Measurements from ENCODE around the gene GSTA2.
"Not testable (repeated sequence)": the region's sequence is repeated elsewhere in the genome, so short reads cannot be mapped to it uniquely, and the experiment has no call there.

Gene GSTA2

DNA sequence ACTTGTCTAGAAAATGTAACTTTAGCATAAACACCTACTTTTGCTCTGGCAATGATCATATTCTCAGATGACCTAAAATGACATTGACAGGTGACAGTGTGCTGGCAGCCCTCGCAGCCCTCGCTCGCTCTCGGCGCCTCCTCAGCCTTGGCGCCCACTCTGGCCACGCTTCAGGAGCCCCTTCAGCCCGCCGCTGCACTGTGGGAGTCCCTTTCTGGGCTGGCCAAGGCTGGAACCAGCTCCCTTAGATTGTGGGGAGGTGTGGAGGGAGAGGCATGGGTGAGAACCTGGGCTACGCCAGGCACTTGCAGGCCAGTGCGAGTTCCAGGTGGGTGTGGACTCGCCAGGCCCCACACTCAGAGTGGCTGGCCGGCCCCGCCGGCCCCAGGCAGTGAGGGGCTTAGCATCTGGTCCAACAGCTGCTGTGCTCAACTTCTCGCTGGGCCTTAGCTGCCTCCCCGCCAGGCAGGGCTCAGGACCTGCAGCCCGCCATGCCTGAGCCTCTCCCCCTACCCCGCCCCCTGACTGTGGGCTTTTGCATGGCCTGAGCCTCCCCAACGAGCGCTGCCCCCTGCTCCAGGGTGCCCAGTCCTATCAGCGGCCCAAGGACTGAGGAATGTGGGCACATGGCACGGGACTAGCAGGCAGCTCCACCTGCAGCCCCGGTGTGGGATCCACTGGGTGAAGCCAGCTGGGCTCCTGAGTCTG lies 23.1 kb upstream of the GSTA2 start:
- DNase-seq (ENCODE audit: insufficient read length, low spot score) (no peak), FAIRE-seq (no peak)
- TF ChIP-seq POLR2AphosphoS5 (IDR thresholded peaks at IDR 0.05; ENCODE audit: low read depth, low read length), result no peak

- FAIRE-seq; DNase-seq (ENCODE audit: insufficient read length, low spot score): not testable (repeated sequence)
Observed at GRCh38 chr6:52782696-52783274, 19.5 kb upstream of the GSTA2 start.

DNA sequence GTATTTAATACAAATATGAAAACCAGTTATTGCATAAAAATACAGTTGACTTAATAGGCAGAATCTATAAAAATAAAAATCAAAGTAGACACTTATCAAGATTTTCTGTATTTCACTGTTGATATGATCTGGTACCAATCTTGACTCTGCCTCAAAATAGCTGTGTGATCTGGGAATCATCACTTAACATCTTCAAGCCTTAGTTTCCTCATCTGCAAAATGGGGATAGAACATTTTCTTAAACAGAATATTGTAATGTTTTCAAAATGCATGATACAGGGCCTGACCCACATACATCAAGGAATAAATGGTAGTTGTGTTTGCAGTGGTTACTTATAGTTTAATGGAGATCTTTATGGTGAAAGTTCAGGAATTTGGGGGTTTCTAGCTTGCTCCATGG lies 18.9 kb upstream of the GSTA2 start:
- FAIRE-seq; DNase-seq (ENCODE audit: insufficient read length, low spot score): not testable (repeated sequence)

- no peak for DNase-seq (ENCODE audit: insufficient read length, low spot score)
- TF ChIP-seq SPI1 (IDR thresholded peaks at IDR 0.05; ENCODE audit: low read depth, low read length), result no peak
- TF ChIP-seq PAX5 (IDR thresholded peaks at IDR 0.05; ENCODE audit: insufficient read depth, low read length, severe bottlenecking), result no peak
- TF ChIP-seq POU2F2 (IDR thresholded peaks at IDR 0.05; ENCODE audit: low read depth, low read length), result no peak
- TF ChIP-seq POLR2AphosphoS5 (IDR thresholded peaks at IDR 0.05; ENCODE audit: low read depth, low read length), result no peak
- no peak for TF ChIP-seq TAF1 (IDR thresholded peaks at IDR 0.05; ENCODE audit: low read depth, low read length)
- no peak for FAIRE-seq
Observed at GRCh38 chr6:52779237-52779636, 16.0 kb upstream of the GSTA2 start.

GRCh38 chr6:52776711-52777351 lies 13.6 kb upstream of the GSTA2 start:
- DNase-seq (ENCODE audit: insufficient read length, low spot score); FAIRE-seq: not testable (repeated sequence)

GRCh38 chr6:52769399-52769798 lies 6.1 kb upstream of the GSTA2 start:
- not testable (repeated sequence) for FAIRE-seq; DNase-seq (ENCODE audit: insufficient read length, low spot score)

GRCh38 chr6:52767658-52768057 lies 4.4 kb upstream of the GSTA2 start:
- FAIRE-seq, result not testable (repeated sequence)

DNA sequence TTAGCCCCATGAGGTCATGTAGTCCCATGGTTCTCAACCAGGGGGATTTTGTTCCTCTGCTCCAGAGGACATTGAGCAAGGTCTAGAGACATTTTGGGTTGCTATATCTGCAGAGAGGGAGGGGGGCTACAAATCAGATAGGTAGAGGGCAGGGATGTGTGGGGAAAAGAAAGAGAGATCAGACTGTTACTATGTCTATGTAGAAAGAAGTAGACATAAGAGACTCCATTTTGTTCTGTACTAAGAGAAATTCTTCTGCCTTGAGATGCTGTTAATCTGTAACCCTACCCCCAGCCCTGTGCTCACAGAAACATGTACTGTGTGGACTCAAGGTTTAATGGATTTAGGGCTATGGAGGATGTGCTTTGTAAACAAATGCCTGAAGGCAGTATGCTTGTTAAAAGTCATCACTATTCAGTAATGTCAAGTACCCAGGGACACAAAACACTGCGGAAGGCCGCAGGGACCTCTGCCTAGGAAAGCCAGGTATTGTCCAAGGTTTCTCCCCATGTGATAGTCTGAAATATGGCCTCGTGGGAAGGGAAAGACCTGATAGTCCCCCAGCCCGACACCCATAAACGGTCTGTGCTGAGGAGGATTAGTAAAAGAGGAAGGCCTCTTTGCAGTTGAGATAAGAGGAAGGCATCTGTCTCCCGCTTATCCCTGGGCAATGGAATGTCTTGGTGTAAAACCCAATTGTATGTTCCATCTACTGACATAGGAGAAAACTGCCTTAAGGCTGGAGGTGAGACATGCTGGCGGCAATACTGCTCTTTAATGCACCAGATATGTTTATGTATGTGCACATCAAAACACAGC lies 1.4 kb downstream of the GSTA2 start:
- FAIRE-seq; DNase-seq (ENCODE audit: insufficient read length, low spot score): not testable (repeated sequence)

More at GRCh38 chr6:52767658-52768057, 4.4 kb upstream of the GSTA2 start:
- DNase-seq (ENCODE audit: insufficient read length, low spot score), result not testable (repeated sequence)

DNA sequence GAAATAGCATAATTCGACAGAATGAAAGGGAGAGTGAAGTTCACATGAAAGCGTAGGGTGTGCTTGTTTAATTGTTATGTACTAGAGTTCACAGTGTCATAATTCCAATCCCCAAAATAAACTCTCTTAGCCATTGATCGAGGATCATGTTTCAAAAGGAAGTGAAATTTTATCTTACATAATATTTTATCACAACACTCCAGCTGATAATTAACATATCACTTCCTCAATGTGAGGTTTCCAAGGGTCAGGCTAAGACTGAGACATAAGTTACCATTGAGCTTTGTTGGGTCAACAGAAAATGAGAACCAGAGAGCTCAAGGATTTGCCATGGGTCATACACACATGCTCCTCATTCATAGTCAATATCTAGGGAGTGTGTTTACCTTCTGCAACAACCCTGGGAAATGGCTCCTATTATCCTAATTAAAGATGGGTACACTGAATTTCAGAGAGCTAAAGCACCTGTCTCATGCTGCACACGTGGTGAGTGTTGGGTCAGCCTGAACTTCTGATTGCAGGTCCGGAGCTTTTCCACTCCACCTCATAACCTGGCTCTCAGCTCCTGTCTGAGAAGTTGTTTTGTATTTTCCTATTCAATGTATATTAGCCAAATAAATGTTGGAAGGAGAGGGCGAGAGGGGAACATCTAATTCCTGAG lies 3.0 kb downstream of the GSTA2 start:
- DNase-seq (ENCODE audit: insufficient read length, low spot score), result no peak
- no peak for FAIRE-seq
- TF ChIP-seq PAX5 (IDR thresholded peaks at IDR 0.05; ENCODE audit: insufficient read depth, low read length, severe bottlenecking), result no peak
- no peak for TF ChIP-seq POLR2AphosphoS5 (IDR thresholded peaks at IDR 0.05; ENCODE audit: low read depth, low read length)
- TF ChIP-seq TAF1 (IDR thresholded peaks at IDR 0.05; ENCODE audit: low read depth, low read length), result no peak
- no peak for TF ChIP-seq POU2F2 (IDR thresholded peaks at IDR 0.05; ENCODE audit: low read depth, low read length)
- TF ChIP-seq SPI1 (IDR thresholded peaks at IDR 0.05; ENCODE audit: low read depth, low read length), result no peak
- TF ChIP-seq POLR2A (IDR thresholded peaks at IDR 0.05; ENCODE audit: low read depth, low read length), result no peak

- TF ChIP-seq POLR2A (IDR thresholded peaks at IDR 0.05; ENCODE audit: low read depth, low read length) (no peak), PAX5 (IDR thresholded peaks at IDR 0.05; ENCODE audit: insufficient read depth, low read length, severe bottlenecking) (no peak), POLR2AphosphoS5 (IDR thresholded peaks at IDR 0.05; ENCODE audit: low read depth, low read length) (no peak), SPI1 (IDR thresholded peaks at IDR 0.05; ENCODE audit: low read depth, low read length) (no peak), TAF1 (IDR thresholded peaks at IDR 0.05; ENCODE audit: low read depth, low read length) (no peak)
- FAIRE-seq, result no peak
Observed at GRCh38 chr6:52759085-52759484, 4.2 kb downstream of the GSTA2 start.

GRCh38 chr6:52757651-52758338 lies 5.5 kb downstream of the GSTA2 start:
- not testable (repeated sequence) for FAIRE-seq; DNase-seq (ENCODE audit: insufficient read length, low spot score)

More at GRCh38 chr6:52759085-52759484, 4.2 kb downstream of the GSTA2 start:
- DNase-seq (ENCODE audit: insufficient read length, low spot score), result no peak

Measured in GM12891 (cell line).